Left lung (tissue), 10 donors: ENCODE data around the gene CMIP. TPM values are rescaled to one million over a fixed set of nuclear protein-coding genes. Genes with fewer than 3 reads are reported as not detected.

Experiments
- ATAC-seq: fragments of 200-7000 bp; cut with Tn5 transposase; one replicate; pipeline ENCODE4 v1.9.1; 2020; ENCODE audit warnings: moderate library complexity
- DNase-seq, 4 donors: peaks; one replicate each; pipeline ENCODE4 v3.0.0-alpha.2; 2013 to 2020
- H3K27ac ChIP-seq, 2 donors: fragments of 200-600 bp; sonication (generic) in 1 of 2; one replicate each; pipeline versions ENCODE4 v1.5.0 to v1.8.0; 2020 to 2021
- H3K27me3 ChIP-seq, 2 donors: fragments of 200-600 bp; sonication (generic) in 1 of 2; one replicate each; pipeline versions ENCODE4 v1.5.0 to v1.8.0; 2020 to 2021
- H3K36me3 ChIP-seq, 2 donors: fragments of 200-600 bp; sonication (generic) in 1 of 2; one replicate each; pipeline versions ENCODE4 v1.5.0 to v1.8.0; 2020 to 2021
- H3K4me1 ChIP-seq, 2 donors: fragments of 200-600 bp; one replicate each; pipeline ENCODE4 v1.8.0; 2021
- H3K4me3 ChIP-seq, 2 donors: fragments of 200-600 bp; sonication (generic) in 1 of 2; one replicate each; pipeline versions ENCODE4 v1.5.0 to v1.8.0; 2020 to 2021; ENCODE audit warnings: mild to moderate bottlenecking in 1 of 2
- H3K9me3 ChIP-seq, 2 donors: fragments of 200-600 bp; sonication (generic) in 1 of 2; one replicate each; pipeline versions ENCODE4 v1.5.0 to v1.8.0; 2020 to 2021
- CTCF ChIP-seq, 2 donors: fragments of 200-600 bp; sonication (generic) in 1 of 2; IDR thresholded peaks; one replicate each; pipeline versions ENCODE4 v1.5.0 to v1.8.0; 2021; ENCODE audit warnings: antibody characterized with exemption in 2 of 2
- intact Hi-C, 2 donors: fragments of 100-400 bp; cut with DNase I; formaldehyde crosslinking; loops; one replicate each; pipeline versions ENCODE4 v1.11.2 to v1.14.2; 2022
- polyA plus RNA-seq, 6 donors: library from polyadenylated mRNA; unstranded; fragments of 120-200 nt; gene quantifications; one replicate each; pipeline ENCODE4 v1.2.1, GENCODE V29; 2013; ENCODE audit not compliant: insufficient read length in 6 of 6
- total RNA-seq, 2 donors: library from RNA; stranded (reverse); fragmentation: NEBNext Ultra II Directional; extraction: Animal tissue kit (Norgen Biotek cat#: 25700); gene quantifications; one replicate each; pipeline ENCODE4 v1.2.1, GENCODE V29; 2021
- donor health status: DM: no; HTN: yes; CAD: no.
- donor health status: DM: no; HTN: no; CAD: no.

The CMIP gene
- total and polyA plus RNA-seq, 8 donors: 35.3 to 55.8 (median 40.4) TPM

GRCh38 chr16:81607006-81607405 lies 162.4 kb downstream of the CMIP start:
- DNase-seq (no peak), ATAC-seq (no peak)
- no peak for TF ChIP-seq CTCF (IDR thresholded peaks at IDR 0.05)
- no peak overlapping the region for H3K4me3 ChIP-seq
- intact Hi-C loops: no loop called here
- no peaks in the 10 kb centered on the region for H3K9me3 ChIP-seq
- H3K27ac ChIP-seq: no peak overlapping the region
- no peaks in the 10 kb centered on the region for H3K27me3 ChIP-seq
- peaks cover 0 to 40% of the 10 kb centered on the region in 2 donors for H3K36me3 ChIP-seq
- peaks cover 7 to 36% of the 10 kb centered on the region in 2 donors for H3K4me1 ChIP-seq

DNA sequence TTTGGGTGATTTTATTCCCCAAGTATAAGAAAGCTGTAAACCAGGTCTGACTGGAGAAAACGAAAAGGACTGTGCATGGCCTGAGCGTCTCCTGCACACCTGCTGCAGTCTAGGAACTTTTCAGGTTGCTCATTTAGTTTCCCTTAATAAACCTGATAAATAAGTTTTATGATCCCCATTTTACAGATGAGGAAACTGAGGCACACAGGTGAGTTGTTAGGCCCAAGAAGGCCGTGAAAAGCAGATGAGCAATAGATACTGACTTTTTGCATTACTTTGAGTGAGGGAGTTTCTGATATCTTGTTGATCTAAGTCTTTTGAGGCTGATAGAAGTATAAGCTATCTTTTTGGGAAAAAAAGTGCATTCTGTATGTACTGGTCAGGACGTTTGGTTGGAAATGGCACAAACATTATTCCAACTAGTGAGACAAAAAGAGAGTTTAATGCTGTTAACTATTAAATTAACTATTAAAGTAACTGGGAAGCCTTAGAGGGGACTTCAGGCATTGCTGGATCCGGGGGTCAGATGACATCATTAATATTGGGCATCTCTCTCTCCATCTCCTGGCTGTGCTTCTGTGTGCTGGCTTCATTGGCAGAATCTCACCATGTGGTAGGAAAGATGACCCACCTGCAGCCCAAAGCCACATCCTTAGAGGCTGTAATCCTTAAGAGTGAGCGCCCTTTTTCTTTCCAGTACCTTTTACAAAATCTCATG lies 163.4 kb downstream of the CMIP start:
- H3K36me3 ChIP-seq: peaks cover 0 to 49% of the 10 kb centered on the region in 2 donors
- intact Hi-C loops: no loop called here
- no peak for ATAC-seq
- H3K27ac ChIP-seq: peak overlapping the region in 1 of 2 donors; percentile 5
- H3K4me1 ChIP-seq: peaks cover 14 to 44% of the 10 kb centered on the region in 2 donors
- no peak for TF ChIP-seq CTCF (IDR thresholded peaks at IDR 0.05)
- H3K27me3 ChIP-seq: no peaks in the 10 kb centered on the region
- H3K9me3 ChIP-seq: no peaks in the 10 kb centered on the region
- no peak overlapping the region for H3K4me3 ChIP-seq
- no peak for DNase-seq

GRCh38 chr16:81608523-81609209 lies 164.1 kb downstream of the CMIP start:
- peak; percentile 37 for ATAC-seq

GRCh38 chr16:81609323-81609892 lies 164.8 kb downstream of the CMIP start:
- H3K27me3 ChIP-seq: no peaks in the 10 kb centered on the region
- H3K36me3 ChIP-seq: peaks cover 0 to 54% of the 10 kb centered on the region in 2 donors
- H3K4me1 ChIP-seq: peaks cover 14 to 59% of the 10 kb centered on the region in 2 donors
- no peak for TF ChIP-seq CTCF (IDR thresholded peaks at IDR 0.05)
- intact Hi-C loops: no loop called here
- no peak for ATAC-seq
- no peak for DNase-seq
- H3K9me3 ChIP-seq: no peaks in the 10 kb centered on the region
- H3K27ac ChIP-seq: peak overlapping the region in 1 of 2 donors; percentile 8
- H3K4me3 ChIP-seq: no peak overlapping the region

More at GRCh38 chr16:81608523-81609209, 164.1 kb downstream of the CMIP start:
- Histone ChIP-seq H3K36me3 (peaks cover 0 to 50% of the 10 kb centered on the region in 2 donors), H3K9me3 (no peaks in the 10 kb centered on the region), H3K4me3 (no peak overlapping the region), H3K4me1 (peaks cover 14 to 51% of the 10 kb centered on the region in 2 donors), H3K27me3 (no peaks in the 10 kb centered on the region), H3K27ac (peak overlapping the region in 1 of 2 donors; percentile 5)
- TF ChIP-seq CTCF (IDR thresholded peaks at IDR 0.05): no peak
- no peak for DNase-seq
- intact Hi-C loops: no loop called here
